ENCODE results near the gene CUEDC1.

DNA sequence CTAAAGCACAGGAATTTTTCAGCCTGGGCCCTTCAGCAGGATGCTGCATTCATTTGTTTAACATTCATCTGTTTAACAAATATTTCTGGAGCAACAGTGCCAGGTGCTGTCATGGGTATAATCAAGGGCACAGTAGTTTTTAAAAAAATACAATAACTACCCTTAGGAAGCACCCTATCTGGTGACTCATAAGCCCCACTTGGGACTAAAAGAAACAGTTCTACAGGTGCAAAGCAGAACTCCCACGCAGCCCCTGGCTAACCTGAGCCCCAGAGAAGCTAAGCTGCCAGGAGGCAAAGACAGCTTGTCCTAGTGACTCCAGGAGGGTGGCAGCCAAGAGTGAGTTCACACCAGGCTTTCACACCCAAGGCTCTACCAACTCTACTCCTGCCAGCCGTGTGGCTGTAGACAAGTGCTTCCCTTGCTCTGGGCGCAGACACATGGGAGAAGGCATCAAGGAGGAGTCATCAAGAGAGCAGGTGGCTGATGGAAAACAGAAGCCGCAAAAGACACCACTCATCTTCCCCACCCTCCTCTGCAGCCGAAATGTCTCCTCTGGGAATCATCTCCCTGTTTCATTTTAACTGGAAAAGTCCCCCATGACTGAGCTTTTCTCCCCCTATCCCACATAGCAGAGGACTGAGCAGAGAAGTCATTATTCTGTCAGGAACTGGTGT, 14.4 kb downstream of the CUEDC1 start:
- TF ChIP-seq, protein P1, sequence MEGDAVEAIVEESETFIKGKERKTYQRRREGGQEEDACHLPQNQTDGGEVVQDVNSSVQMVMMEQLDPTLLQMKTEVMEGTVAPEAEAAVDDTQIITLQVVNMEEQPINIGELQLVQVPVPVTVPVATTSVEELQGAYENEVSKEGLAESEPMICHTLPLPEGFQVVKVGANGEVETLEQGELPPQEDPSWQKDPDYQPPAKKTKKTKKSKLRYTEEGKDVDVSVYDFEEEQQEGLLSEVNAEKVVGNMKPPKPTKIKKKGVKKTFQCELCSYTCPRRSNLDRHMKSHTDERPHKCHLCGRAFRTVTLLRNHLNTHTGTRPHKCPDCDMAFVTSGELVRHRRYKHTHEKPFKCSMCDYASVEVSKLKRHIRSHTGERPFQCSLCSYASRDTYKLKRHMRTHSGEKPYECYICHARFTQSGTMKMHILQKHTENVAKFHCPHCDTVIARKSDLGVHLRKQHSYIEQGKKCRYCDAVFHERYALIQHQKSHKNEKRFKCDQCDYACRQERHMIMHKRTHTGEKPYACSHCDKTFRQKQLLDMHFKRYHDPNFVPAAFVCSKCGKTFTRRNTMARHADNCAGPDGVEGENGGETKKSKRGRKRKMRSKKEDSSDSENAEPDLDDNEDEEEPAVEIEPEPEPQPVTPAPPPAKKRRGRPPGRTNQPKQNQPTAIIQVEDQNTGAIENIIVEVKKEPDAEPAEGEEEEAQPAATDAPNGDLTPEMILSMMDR (IDR thresholded peaks at IDR 0.05) = no peak
- no peak for TF ChIP-seq POLR2A (IDR thresholded peaks at IDR 0.05; ENCODE audit: low read depth)
- no peak for TF ChIP-seq EP300 (IDR thresholded peaks at IDR 0.05)
